H1 (cell line): ENCODE measurements around the gene PTCH2. TPM values are rescaled to one million over a fixed set of nuclear protein-coding genes. Genes with fewer than 3 reads are reported as not detected.

Experiments used
- CTCF ChIA-PET: fragments of 300-600 bp; sonication (Branson Sonifier 250); formaldehyde crosslinking; loops from one replicate; lab custom pipeline; 2021; ENCODE audit not compliant: partially characterized antibody; lab: Charles Lee
- POLR2A ChIA-PET: fragments of 300-600 bp; sonication (Branson Sonifier 250); formaldehyde crosslinking; loops from one replicate; lab custom pipeline; 2021; ENCODE audit warnings: inconsistent platforms; ENCODE audit not compliant: partially characterized antibody; lab: Charles Lee
- DNase-seq, 2 experiments: peaks; one replicate each; pipeline versions ENCODE4 v3.0.0 to v3.0.0-alpha.2; 2010 to 2022; ENCODE audit warnings: low spot score in 2 of 2, low read depth in 1 of 2, mixed read lengths in 1 of 2
- FAIRE-seq: peaks from 2 replicates; lab custom pipeline; 2011; peaks lifted over from hg19 to GRCh38; lab: Jason Lieb, UNC
- H2AFZ ChIP-seq: 2 replicates; pipeline ENCODE4 v1.8.1; 2012; ENCODE audit warnings: low read length, inconsistent platforms
- H2AK5ac ChIP-seq: 2 replicates; pipeline ENCODE4 v1.6.1; 2013; ENCODE audit warnings: low read depth, low read length
- H2BK120ac ChIP-seq: replicated peaks from 2 replicates; pipeline ENCODE3; 2013; ENCODE audit warnings: low read depth, low read length, inconsistent platforms
- H2BK12ac ChIP-seq: 2 replicates; pipeline ENCODE4 v1.6.1; 2013; ENCODE audit warnings: low read depth, low read length
- H2BK15ac ChIP-seq: 2 replicates; pipeline ENCODE4 v1.6.1; 2013; ENCODE audit warnings: low read length
- H2BK20ac ChIP-seq: 2 replicates; pipeline ENCODE4 v1.6.1; 2013; ENCODE audit warnings: low read length
- H2BK5ac ChIP-seq: 2 replicates; pipeline ENCODE4 v1.6.1; 2013; ENCODE audit warnings: low read depth, low read length
- H3K14ac ChIP-seq: 2 replicates; pipeline ENCODE4 v1.6.1; 2013; ENCODE audit warnings: inconsistent platforms; ENCODE audit not compliant: insufficient read length
- H3K18ac ChIP-seq: 2 replicates; pipeline ENCODE4 v1.6.1; 2013; ENCODE audit warnings: low read length; ENCODE audit errors: extremely low read depth
- H3K23ac ChIP-seq: 2 replicates; pipeline ENCODE4 v1.6.1; 2013; ENCODE audit warnings: inconsistent platforms; ENCODE audit not compliant: insufficient read length
- H3K23me2 ChIP-seq: 2 replicates; pipeline ENCODE4 v1.6.1; 2013; ENCODE audit warnings: low read depth, low read length
- H3K27ac ChIP-seq: 2 replicates; pipeline ENCODE4 v1.6.1; 2011; ENCODE audit warnings: low read depth, low read length, inconsistent platforms
- H3K27me3 ChIP-seq, 4 experiments: replicated peaks in 1 of 4; 1 replicate in 1 of 4; 2 replicates in 3 of 4; pipeline versions ENCODE4 v1.6.1 to v1.8.1; 2011 to 2013; ENCODE audit warnings: low read length in 3 of 4, mild to moderate bottlenecking in 3 of 4, inconsistent platforms in 2 of 4, mixed read lengths in 2 of 4, moderate library complexity in 1 of 4; ENCODE audit not compliant: control insufficient read depth in 3 of 4, insufficient read depth in 3 of 4; ENCODE audit errors: extremely low read depth in 1 of 4
- H3K36me3 ChIP-seq, 4 experiments: 2 replicates each; pipeline versions ENCODE4 v1.6.1 to v1.8.1; 2011 to 2013; ENCODE audit warnings: mild to moderate bottlenecking in 4 of 4, low read length in 3 of 4, moderate library complexity in 2 of 4, control low read depth in 1 of 4, inconsistent platforms in 1 of 4; ENCODE audit not compliant: insufficient read depth in 4 of 4, control insufficient read depth in 2 of 4
- H3K4ac ChIP-seq: replicated peaks from 2 replicates; pipeline ENCODE3; 2013; ENCODE audit warnings: low read length, low read depth, mixed read lengths, inconsistent platforms; ENCODE audit not compliant: insufficient read length
- H3K4me1 ChIP-seq, 4 experiments: replicated peaks in 1 of 4; 1 replicate in 1 of 4; 2 replicates in 3 of 4; pipeline versions ENCODE4 v1.6.1 to v1.8.1; 2011 to 2013; ENCODE audit warnings: low read length in 3 of 4, inconsistent platforms in 2 of 4, mixed read lengths in 1 of 4; ENCODE audit not compliant: insufficient read depth in 4 of 4, control insufficient read depth in 3 of 4
- H3K4me2 ChIP-seq, 2 experiments: 2 replicates each; pipeline versions ENCODE4 v1.6.1 to v1.8.1; 2011 to 2013; ENCODE audit warnings: low read depth in 2 of 2, low read length in 2 of 2, control low read depth in 1 of 2, inconsistent platforms in 1 of 2, mild to moderate bottlenecking in 1 of 2; ENCODE audit not compliant: insufficient read depth in 1 of 2
- H3K4me3 ChIP-seq, 4 experiments: fragments of 200-600, 300-600 bp in 1 of 4; sonication (generic), shearing (Covaris generic), sonication (Bioruptor Twin) in 1 of 4; 2 replicates each; pipeline versions ENCODE4 v1.5.1 to v1.8.1; 2011 to 2016; ENCODE audit warnings: low read length in 4 of 4, low read depth in 3 of 4, control low read depth in 2 of 4, inconsistent platforms in 2 of 4, mild to moderate bottlenecking in 2 of 4, mixed read lengths in 1 of 4, moderate library complexity in 1 of 4; ENCODE audit not compliant: insufficient read depth in 2 of 4; ENCODE audit errors: extremely low read depth in 1 of 4
- H3K56ac ChIP-seq: replicated peaks from 2 replicates; pipeline ENCODE3; 2013; ENCODE audit warnings: low read depth, mild to moderate bottlenecking, mixed read lengths, low read length, inconsistent platforms; ENCODE audit not compliant: insufficient read length
- H3K79me1 ChIP-seq: 2 replicates; pipeline ENCODE4 v1.6.1; 2013; ENCODE audit warnings: low read depth, low read length, control low read depth
- H3K79me2 ChIP-seq, 2 experiments: 2 replicates each; pipeline versions ENCODE4 v1.6.1 to v1.8.1; 2012 to 2013; ENCODE audit warnings: low read length in 2 of 2, mild to moderate bottlenecking in 2 of 2, inconsistent platforms in 1 of 2; ENCODE audit not compliant: insufficient read depth in 2 of 2, control insufficient read depth in 1 of 2
- H3K9ac ChIP-seq, 4 experiments: replicated peaks in 1 of 4; 1 replicate in 1 of 4; 2 replicates in 3 of 4; pipeline versions ENCODE4 v1.6.1 to v1.8.1; 2011 to 2013; ENCODE audit warnings: low read depth in 3 of 4, low read length in 3 of 4, control low read depth in 2 of 4, mild to moderate bottlenecking in 2 of 4, moderate library complexity in 2 of 4, inconsistent platforms in 1 of 4; ENCODE audit errors: extremely low read depth in 1 of 4
- H3K9me3 ChIP-seq, 2 experiments: 2 replicates each; pipeline versions ENCODE4 v1.6.1 to v1.8.1; 2012 to 2013; ENCODE audit warnings: mild to moderate bottlenecking in 2 of 2, moderate library complexity in 2 of 2, control low read depth in 1 of 2, inconsistent platforms in 1 of 2, low read depth in 1 of 2, low read length in 1 of 2, mixed read lengths in 1 of 2; ENCODE audit not compliant: insufficient read depth in 2 of 2
- H4K20me1 ChIP-seq, 2 experiments: replicated peaks in 1 of 2; 2 replicates each; pipeline versions ENCODE3 to v1.8.1; 2011 to 2013; ENCODE audit warnings: inconsistent platforms in 2 of 2, low read length in 2 of 2, mild to moderate bottlenecking in 1 of 2; ENCODE audit not compliant: insufficient read depth in 2 of 2, control insufficient read depth in 1 of 2
- H4K5ac ChIP-seq: 2 replicates; pipeline ENCODE4 v1.6.1; 2013; ENCODE audit warnings: low read length, low read depth, mixed read lengths, inconsistent platforms; ENCODE audit not compliant: insufficient read length
- H4K8ac ChIP-seq: 2 replicates; pipeline ENCODE4 v1.8.0; 2013; ENCODE audit warnings: mild to moderate bottlenecking, moderate library complexity, low read length, inconsistent platforms; ENCODE audit not compliant: insufficient read depth; ENCODE audit errors: extremely low read depth
- H4K91ac ChIP-seq: replicated peaks from 2 replicates; pipeline ENCODE3; 2013; ENCODE audit warnings: low read length, mixed read lengths, inconsistent platforms; ENCODE audit not compliant: insufficient read length
- CBX5 ChIP-seq: fragments of 300-800, 300-1000 bp; sonication (generic); IDR thresholded peaks from 2 replicates; pipeline ENCODE4 v1.7.1; 2016; ENCODE audit warnings: antibody characterized with exemption, low read length, low read depth
- CREB1 ChIP-seq: IDR thresholded peaks from 2 replicates; pipeline ENCODE4 v1.6.1; 2012; ENCODE audit warnings: inconsistent platforms
- EP300 ChIP-seq, 2 experiments: IDR thresholded peaks; 1 replicate in 1 of 2; 2 replicates in 1 of 2; pipeline ENCODE4 v1.6.1; 2011 to 2012; ENCODE audit warnings: low read depth in 2 of 2, low read length in 2 of 2, mild to moderate bottlenecking in 2 of 2, borderline replicate concordance in 1 of 2, inconsistent platforms in 1 of 2, moderate library complexity in 1 of 2
- FOSL1 ChIP-seq: IDR thresholded peaks from 2 replicates; pipeline ENCODE4 v1.6.1; 2011; ENCODE audit warnings: mild to moderate bottlenecking, low read depth, low read length, moderate library complexity; ENCODE audit not compliant: insufficient read depth
- JUN ChIP-seq: IDR thresholded peaks from 2 replicates; pipeline ENCODE4 v1.6.1; 2011; ENCODE audit warnings: low read depth, mild to moderate bottlenecking, improper control_type of control experiment, low read length
- WGBS, 2 experiments: shearing (Covaris generic) in 1 of 2; methylation state at CpG; one replicate each; pipeline versions ENCODE4 v1.1.6 to v1.1.7; 2013 to 2015; ENCODE audit warnings: low lambda C conversion rate in 2 of 2, mixed read lengths in 2 of 2, inconsistent platforms in 1 of 2, low coverage in 1 of 2, missing lambda C conversion rate in 1 of 2; ENCODE audit not compliant: insufficient replicate concordance in 2 of 2, insufficient coverage in 1 of 2, insufficient read length in 1 of 2; ENCODE audit errors: extremely low coverage in 1 of 2, missing lambda C conversion rate in 1 of 2; 5-methylcytosine and 5-hydroxymethylcytosine counted together
- polyA plus RNA-seq, 7 experiments: library from polyadenylated mRNA; depleted of rRNA in 3 of 7; stranded (reverse) in 5 of 7; unstranded in 2 of 7; fragments of >200 nt in 5 of 7; fragments of 200-250 nt in 2 of 7; gene quantifications; 1 replicate in 5 of 7; 2 replicates in 1 of 7; 4 replicates in 1 of 7; pipeline versions ENCODE4 v1.2.1 to v1.2.3, GENCODE V29; 2011 to 2013; ENCODE audit warnings: missing spikeins in 2 of 7, mixed read lengths in 2 of 7
- total RNA-seq: library from RNA; stranded (reverse); fragmentation: NEBNext Ultra II Directional; extraction: Animal tissue kit (Norgen Biotek cat#: 25700); gene quantifications from 2 replicates; pipeline ENCODE4 v1.2.1, GENCODE V29; 2021
- TF ChIP-seq, protein P1 (sequence below): IDR thresholded peaks from 2 replicates; pipeline ENCODE4 v1.6.1; 2012; ENCODE audit warnings: inconsistent platforms

PTCH2 gene
- total and polyA plus RNA-seq, 2 of the 8 experiments (the other 6 are each of a cell fraction or from before 2014, with no cell fraction given), result 0.35 to 1.2 TPM

DNA sequence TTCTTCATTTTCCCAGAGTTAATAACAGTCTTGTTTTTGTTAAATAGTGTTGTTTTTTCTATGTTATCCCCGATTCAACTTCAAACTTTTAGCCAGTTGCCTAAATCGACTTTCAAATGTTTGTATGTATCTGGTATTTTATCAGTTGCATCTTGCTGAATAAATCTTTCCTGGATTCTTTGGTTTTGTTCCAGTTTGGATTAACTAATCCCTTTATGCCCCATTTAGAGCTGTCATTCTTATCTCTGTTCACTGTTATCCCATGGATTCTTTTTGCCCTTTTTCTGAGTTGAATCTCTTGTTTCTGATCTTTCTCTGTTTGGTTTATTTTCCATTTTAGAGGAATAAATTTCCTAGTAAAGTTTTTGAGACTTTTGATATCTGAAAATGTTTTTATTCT is 31.1 kb upstream of the PTCH2 start:
- no peaks in the 10 kb centered on the region for H3K79me1 ChIP-seq

More for the DNA sequence above, 31.1 kb upstream of the PTCH2 start:
- Histone ChIP-seq H3K36me3 (peaks cover 0 to 3% (median 0%) of the 10 kb centered on the region in 4 experiments; a peak in 5 of 8 replicates), H3K23ac (no peak overlapping the region), H3K18ac (no peak overlapping the region), H2AFZ (no peak overlapping the region), H2BK120ac (no peak overlapping the region), H3K4me1 (no peaks in the 10 kb centered on the region), H3K4me2 (no peak overlapping the region), H4K91ac (no peak overlapping the region), H3K23me2 (0 out of 2 replicates have a peak, but pooled peaks cover 2% of the 10 kb centered on the region), H3K4me3 (no peak overlapping the region), H2BK20ac (no peak overlapping the region), H3K79me2 (no peaks in the 10 kb centered on the region), H3K27me3 (no peaks in the 10 kb centered on the region), H3K27ac (no peak overlapping the region), H2BK15ac (no peak overlapping the region), H3K56ac (no peak overlapping the region), H3K9ac (no peak overlapping the region), H4K8ac (no peak overlapping the region), H4K5ac (no peak overlapping the region), H4K20me1 (no peaks in the 10 kb centered on the region), H2BK5ac (no peak overlapping the region), H3K4ac (no peak overlapping the region), H2BK12ac (no peak overlapping the region), H3K9me3 (no peaks in the 10 kb centered on the region), H2AK5ac (no peak overlapping the region), H3K14ac (no peak overlapping the region)
- WGBS, 2 experiments, result 93% methylated on average over 2 of the region's 2 CpGs; no CpG with 5 or more reads in 1 of the 2 experiments
- no peak for FAIRE-seq
- TF ChIP-seq CBX5 (no peak), CREB1 (no peak), EP300 (IDR thresholded peaks at IDR 0.05; ENCODE audit: borderline replicate concordance in 1 of 2, low read depth in 2 of 2, low read length in 2 of 2) (no peak), FOSL1 (no peak), JUN (no peak)
- TF ChIP-seq, protein P1, sequence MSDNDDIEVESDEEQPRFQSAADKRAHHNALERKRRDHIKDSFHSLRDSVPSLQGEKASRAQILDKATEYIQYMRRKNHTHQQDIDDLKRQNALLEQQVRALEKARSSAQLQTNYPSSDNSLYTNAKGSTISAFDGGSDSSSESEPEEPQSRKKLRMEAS, result no peak
- ChIA-PET POLR2A (no interaction called here), CTCF (no interaction called here)
- no peak for DNase-seq
